Measurements from ENCODE around the gene MYRIP. TPM values are rescaled to one million over a fixed set of nuclear protein-coding genes. Genes with fewer than 3 reads are reported as not detected.

Gene MYRIP
- total and polyA plus RNA-seq, 10 donors: 1.5 to 35.2 (median 16.2) TPM

DNA sequence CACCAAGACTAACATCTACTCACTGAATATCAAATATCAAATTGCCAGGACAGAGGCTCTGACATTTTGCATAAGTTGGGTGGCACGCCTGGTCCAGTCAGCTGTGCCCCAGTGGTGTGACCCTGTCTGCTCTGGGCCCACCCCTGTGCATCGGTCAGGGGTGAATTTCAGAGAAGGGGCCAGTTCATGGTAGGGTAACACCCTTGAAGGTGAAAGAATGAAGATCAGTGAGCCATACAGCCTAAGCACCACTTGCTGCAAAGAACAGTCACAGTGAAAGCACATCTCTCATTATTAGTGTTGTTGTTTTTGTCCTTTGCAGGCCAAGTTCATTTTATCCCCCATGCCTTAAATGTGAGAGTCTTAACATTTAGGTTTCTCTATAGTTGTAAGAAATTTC lies 86.8 kb downstream of the MYRIP start:
- Histone ChIP-seq H3K36me3 (no peaks in the 10 kb centered on the region), H3K4me3 (no peak overlapping the region), H3K4me1 (peaks cover 0 to 4% (median 0%) of the 10 kb centered on the region in 6 donors), H3K27me3 (replicated peaks in 1 of 7) (no peaks in the 10 kb centered on the region), H3K27ac (no peak overlapping the region), H3K9me3 (no peaks in the 10 kb centered on the region)
- 65 to 90% (median 85%) methylated on average over 2 of the region's 2 CpGs for WGBS, 5 donors
- no peak for DNase-seq
- TF ChIP-seq, protein P1, sequence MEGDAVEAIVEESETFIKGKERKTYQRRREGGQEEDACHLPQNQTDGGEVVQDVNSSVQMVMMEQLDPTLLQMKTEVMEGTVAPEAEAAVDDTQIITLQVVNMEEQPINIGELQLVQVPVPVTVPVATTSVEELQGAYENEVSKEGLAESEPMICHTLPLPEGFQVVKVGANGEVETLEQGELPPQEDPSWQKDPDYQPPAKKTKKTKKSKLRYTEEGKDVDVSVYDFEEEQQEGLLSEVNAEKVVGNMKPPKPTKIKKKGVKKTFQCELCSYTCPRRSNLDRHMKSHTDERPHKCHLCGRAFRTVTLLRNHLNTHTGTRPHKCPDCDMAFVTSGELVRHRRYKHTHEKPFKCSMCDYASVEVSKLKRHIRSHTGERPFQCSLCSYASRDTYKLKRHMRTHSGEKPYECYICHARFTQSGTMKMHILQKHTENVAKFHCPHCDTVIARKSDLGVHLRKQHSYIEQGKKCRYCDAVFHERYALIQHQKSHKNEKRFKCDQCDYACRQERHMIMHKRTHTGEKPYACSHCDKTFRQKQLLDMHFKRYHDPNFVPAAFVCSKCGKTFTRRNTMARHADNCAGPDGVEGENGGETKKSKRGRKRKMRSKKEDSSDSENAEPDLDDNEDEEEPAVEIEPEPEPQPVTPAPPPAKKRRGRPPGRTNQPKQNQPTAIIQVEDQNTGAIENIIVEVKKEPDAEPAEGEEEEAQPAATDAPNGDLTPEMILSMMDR (IDR thresholded peaks at IDR 0.05 in 8 of 11, conservative IDR thresholded peaks at IDR 0.05 in 3 of 11): no peak
- TF ChIP-seq POLR2AphosphoS5 (IDR thresholded peaks at IDR 0.05): no peak
- TF ChIP-seq POLR2A (IDR thresholded peaks at IDR 0.05): no peak
- intact Hi-C loops (cut with DNase I; ENCODE audit: low total_unique reads): no loop called here

- Histone ChIP-seq H3K27ac (no peak overlapping the region), H3K4me1 (no peaks in the 10 kb centered on the region), H3K9me3 (no peaks in the 10 kb centered on the region), H3K36me3 (no peaks in the 10 kb centered on the region), H3K27me3 (replicated peaks in 1 of 7) (no peaks in the 10 kb centered on the region), H3K4me3 (no peak overlapping the region)
- DNase-seq: no peak
- WGBS, 5 donors: 81 to 98% (median 85%) methylated on average over 4 of the region's 4 CpGs
- TF ChIP-seq, protein P1 (IDR thresholded peaks at IDR 0.05 in 8 of 11, conservative IDR thresholded peaks at IDR 0.05 in 3 of 11): no peak
- no peak for TF ChIP-seq POLR2A (IDR thresholded peaks at IDR 0.05)
- no peak for TF ChIP-seq POLR2AphosphoS5 (IDR thresholded peaks at IDR 0.05)
- intact Hi-C loops (cut with DNase I; ENCODE audit: low total_unique reads): no loop called here
These were observed 91.1 kb downstream of the MYRIP start for GRCh38 chr3:39900462-39901002.

- Histone ChIP-seq H3K9me3 (no peaks in the 10 kb centered on the region), H3K27me3 (replicated peaks in 1 of 7) (no peaks in the 10 kb centered on the region), H3K27ac (no peak overlapping the region), H3K4me3 (no peak overlapping the region), H3K4me1 (peaks cover 0 to 10% (median 7%) of the 10 kb centered on the region in 6 donors), H3K36me3 (no peaks in the 10 kb centered on the region)
- intact Hi-C loops (cut with DNase I; ENCODE audit: low total_unique reads): no loop called here
- 53 to 80% (median 70%) methylated on average over 2 of the region's 2 CpGs for WGBS, 5 donors
- DNase-seq: no peak
- no peak for TF ChIP-seq POLR2A (IDR thresholded peaks at IDR 0.05)
- no peak for TF ChIP-seq POLR2AphosphoS5 (IDR thresholded peaks at IDR 0.05)
- TF ChIP-seq, protein P1 (IDR thresholded peaks at IDR 0.05 in 8 of 11, conservative IDR thresholded peaks at IDR 0.05 in 3 of 11): no peak
These were observed 93.8 kb downstream of the MYRIP start for GRCh38 chr3:39903253-39903652.

DNA sequence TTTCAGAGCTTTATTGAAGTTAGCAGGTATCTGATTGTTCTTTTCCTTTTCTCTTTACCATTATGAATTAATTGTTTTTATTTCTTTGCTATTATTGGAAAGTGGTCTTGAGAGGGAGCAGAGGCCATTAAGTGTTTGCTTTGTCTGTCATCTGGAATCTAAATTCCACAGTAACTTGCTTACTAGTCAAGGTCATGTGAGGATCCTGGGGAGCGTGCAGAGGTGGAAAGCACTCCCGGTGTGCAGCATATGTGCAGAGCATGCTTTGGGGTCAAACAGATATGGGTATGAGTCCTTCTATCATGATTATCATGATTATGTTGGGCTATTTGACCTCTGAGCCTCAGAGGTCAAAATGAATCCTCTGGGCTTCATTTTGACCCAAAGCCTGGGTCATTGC lies 96.4 kb downstream of the MYRIP start:
- no peak overlapping the region for H3K4me3 ChIP-seq
- TF ChIP-seq, protein P1 (IDR thresholded peaks at IDR 0.05 in 8 of 11, conservative IDR thresholded peaks at IDR 0.05 in 3 of 11): no peak
- no peak for TF ChIP-seq POLR2AphosphoS5 (IDR thresholded peaks at IDR 0.05)
- no peak for TF ChIP-seq POLR2A (IDR thresholded peaks at IDR 0.05)
- H3K36me3 ChIP-seq: no peaks in the 10 kb centered on the region
- no peak for DNase-seq
- no peaks in the 10 kb centered on the region for H3K27me3 ChIP-seq (replicated peaks in 1 of 7)
- intact Hi-C loops (cut with DNase I; ENCODE audit: low total_unique reads): no loop called here
- peaks cover 0 to 14% (median 9%) of the 10 kb centered on the region in 6 donors for H3K4me1 ChIP-seq
- 66 to 89% (median 76%) methylated on average over 2 of the region's 2 CpGs for WGBS, 5 donors
- no peaks in the 10 kb centered on the region for H3K9me3 ChIP-seq
- H3K27ac ChIP-seq: no peak overlapping the region
